Right lobe of liver (tissue), 6 donors: Measurements from ENCODE around the gene ITGA5. TPM values are rescaled to one million over a fixed set of nuclear protein-coding genes. Genes with fewer than 3 reads are reported as not detected.

Experiments used
- ATAC-seq, 4 donors: fragments of 200-7000 bp; cut with Tn5 transposase; one replicate each; pipeline ENCODE4 v1.9.1; 2020; ENCODE audit warnings: mild to moderate bottlenecking in 4 of 4, moderate library complexity in 4 of 4
- DNase-seq, 3 donors: peaks; one replicate each; pipeline ENCODE4 v3.0.0-alpha.2; 2020
- H3K27ac ChIP-seq, 3 donors: fragments of 200-600 bp; one replicate each; pipeline ENCODE4 v1.8.0; 2022
- H3K27me3 ChIP-seq, 2 donors: fragments of 200-600 bp; one replicate each; pipeline ENCODE4 v1.8.0; 2022
- H3K36me3 ChIP-seq, 4 donors: fragments of 200-600 bp; sonication (generic) in 1 of 4; one replicate each; pipeline versions ENCODE4 v1.5.1 to v1.8.0; 2017 to 2022; ENCODE audit warnings: control low read depth in 1 of 4
- H3K4me1 ChIP-seq, 4 donors: fragments of 200-600 bp; sonication (generic) in 1 of 4; one replicate each; pipeline versions ENCODE4 v1.5.1 to v1.8.0; 2017 to 2022; ENCODE audit warnings: control low read depth in 1 of 4
- H3K4me3 ChIP-seq, 3 donors: fragments of 200-600 bp; one replicate each; pipeline ENCODE4 v1.8.0; 2022
- H3K9me3 ChIP-seq, 4 donors: fragments of 200-600 bp; sonication (generic) in 1 of 4; one replicate each; pipeline versions ENCODE4 v1.5.1 to v1.8.0; 2017 to 2022; ENCODE audit warnings: control low read depth in 1 of 4
- POLR2A ChIP-seq: fragments of 450-650 bp; IDR thresholded peaks from one replicate; pipeline ENCODE4 v1.6.1; 2017; ENCODE audit warnings: antibody characterized with exemption, mild to moderate bottlenecking
- WGBS: methylation state at CpG from one replicate; pipeline ENCODE4 v1.1.6; 2018; ENCODE audit warnings: low coverage, low lambda C conversion rate; ENCODE audit not compliant: insufficient coverage; ENCODE audit errors: missing lambda C conversion rate; 5-methylcytosine and 5-hydroxymethylcytosine counted together
- intact Hi-C, 2 donors: fragments of 100-400 bp; cut with DNase I; formaldehyde crosslinking; loops; one replicate each; pipeline versions ENCODE4 v1.11.2 to v1.14.1; 2022
- total RNA-seq, 6 experiments: library from RNA; depleted of rRNA in 2 of 6; stranded (reverse); fragments of >200 nt in 2 of 6; fragmentation: NEBNext Ultra II Directional in 3 of 6; extraction: Animal tissue kit (Norgen Biotek cat#: 25700) in 3 of 6; gene quantifications; one replicate each; pipeline versions ENCODE4 v1.1.0 to v1.2.4, GENCODE V29; 2016 to 2023
- TF ChIP-seq, protein P1 (sequence below), 4 donors: fragments of 200-600 bp in 3 of 4; fragments of 450-650 bp in 1 of 4; IDR thresholded peaks; one replicate each; pipeline versions ENCODE4 v1.5.1 to v1.8.0; 2016 to 2022; ENCODE audit warnings: antibody characterized with exemption in 4 of 4, mild to moderate bottlenecking in 2 of 4
- donor health status: DM: no; HTN: yes; CAD: no.
- donor health status: DM: no; HTN: no; CAD: no.
- donor health status: DM: no; HTN: no; CAD: no.
- donor health status: DM: no; HTN: yes; CAD: no.
- donor health status: DM: no; HTN: yes; CAD: no.

Gene ITGA5
- total RNA-seq, 6 experiments from 2014 or later = 31.2 to 75.6 (median 35.5) TPM

DNA sequence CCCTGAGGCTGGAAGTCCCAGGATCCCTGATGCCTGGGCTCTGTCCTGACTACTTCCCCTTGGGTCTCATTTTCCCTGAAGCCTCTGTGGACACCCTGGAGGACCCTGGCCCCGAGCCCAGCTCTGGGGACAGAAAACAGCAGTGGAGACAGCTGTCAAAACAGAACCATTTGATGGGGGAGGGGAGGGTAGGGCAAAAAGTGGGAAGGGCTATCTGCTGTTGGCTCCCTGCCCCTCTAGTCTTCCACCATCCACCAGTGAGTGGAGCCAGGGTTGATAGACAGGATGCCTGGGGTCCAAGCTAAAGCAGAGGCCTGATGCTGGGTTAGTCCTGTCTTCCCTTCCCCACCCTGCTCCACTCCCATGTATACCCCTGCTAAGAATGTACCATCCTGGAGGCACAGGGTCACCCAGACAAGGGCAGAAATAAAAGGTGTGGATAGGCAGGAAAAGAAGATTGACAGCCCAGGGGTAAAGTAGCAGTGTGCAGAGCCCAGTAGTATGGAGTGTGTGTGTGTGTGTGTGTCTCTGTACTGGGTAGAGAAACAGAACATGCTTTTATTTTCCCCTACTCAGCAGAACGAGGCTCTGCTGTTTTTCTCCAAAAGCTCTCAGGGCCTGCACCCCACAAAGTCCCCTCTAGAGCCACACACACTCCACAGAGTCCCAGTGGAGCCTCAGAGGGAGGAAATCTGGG is 44.4 kb downstream of the ITGA5 start:
- TF ChIP-seq, protein P1, sequence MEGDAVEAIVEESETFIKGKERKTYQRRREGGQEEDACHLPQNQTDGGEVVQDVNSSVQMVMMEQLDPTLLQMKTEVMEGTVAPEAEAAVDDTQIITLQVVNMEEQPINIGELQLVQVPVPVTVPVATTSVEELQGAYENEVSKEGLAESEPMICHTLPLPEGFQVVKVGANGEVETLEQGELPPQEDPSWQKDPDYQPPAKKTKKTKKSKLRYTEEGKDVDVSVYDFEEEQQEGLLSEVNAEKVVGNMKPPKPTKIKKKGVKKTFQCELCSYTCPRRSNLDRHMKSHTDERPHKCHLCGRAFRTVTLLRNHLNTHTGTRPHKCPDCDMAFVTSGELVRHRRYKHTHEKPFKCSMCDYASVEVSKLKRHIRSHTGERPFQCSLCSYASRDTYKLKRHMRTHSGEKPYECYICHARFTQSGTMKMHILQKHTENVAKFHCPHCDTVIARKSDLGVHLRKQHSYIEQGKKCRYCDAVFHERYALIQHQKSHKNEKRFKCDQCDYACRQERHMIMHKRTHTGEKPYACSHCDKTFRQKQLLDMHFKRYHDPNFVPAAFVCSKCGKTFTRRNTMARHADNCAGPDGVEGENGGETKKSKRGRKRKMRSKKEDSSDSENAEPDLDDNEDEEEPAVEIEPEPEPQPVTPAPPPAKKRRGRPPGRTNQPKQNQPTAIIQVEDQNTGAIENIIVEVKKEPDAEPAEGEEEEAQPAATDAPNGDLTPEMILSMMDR (IDR thresholded peaks at IDR 0.05) = no peak
- no peak for TF ChIP-seq POLR2A
- ATAC-seq (no peak), DNase-seq (no peak)
- no peaks in the 10 kb centered on the region for H3K9me3 ChIP-seq
- peaks cover 0 to 10% (median 2%) of the 10 kb centered on the region in 4 donors for H3K4me1 ChIP-seq
- H3K36me3 ChIP-seq = no peaks in the 10 kb centered on the region
- H3K27ac ChIP-seq = no peak overlapping the region
- H3K27me3 ChIP-seq = no peaks in the 10 kb centered on the region
- intact Hi-C loops = no loop called here
- 40% methylated on average over 1 of the region's 2 CpGs for WGBS
- no peak overlapping the region for H3K4me3 ChIP-seq

DNA sequence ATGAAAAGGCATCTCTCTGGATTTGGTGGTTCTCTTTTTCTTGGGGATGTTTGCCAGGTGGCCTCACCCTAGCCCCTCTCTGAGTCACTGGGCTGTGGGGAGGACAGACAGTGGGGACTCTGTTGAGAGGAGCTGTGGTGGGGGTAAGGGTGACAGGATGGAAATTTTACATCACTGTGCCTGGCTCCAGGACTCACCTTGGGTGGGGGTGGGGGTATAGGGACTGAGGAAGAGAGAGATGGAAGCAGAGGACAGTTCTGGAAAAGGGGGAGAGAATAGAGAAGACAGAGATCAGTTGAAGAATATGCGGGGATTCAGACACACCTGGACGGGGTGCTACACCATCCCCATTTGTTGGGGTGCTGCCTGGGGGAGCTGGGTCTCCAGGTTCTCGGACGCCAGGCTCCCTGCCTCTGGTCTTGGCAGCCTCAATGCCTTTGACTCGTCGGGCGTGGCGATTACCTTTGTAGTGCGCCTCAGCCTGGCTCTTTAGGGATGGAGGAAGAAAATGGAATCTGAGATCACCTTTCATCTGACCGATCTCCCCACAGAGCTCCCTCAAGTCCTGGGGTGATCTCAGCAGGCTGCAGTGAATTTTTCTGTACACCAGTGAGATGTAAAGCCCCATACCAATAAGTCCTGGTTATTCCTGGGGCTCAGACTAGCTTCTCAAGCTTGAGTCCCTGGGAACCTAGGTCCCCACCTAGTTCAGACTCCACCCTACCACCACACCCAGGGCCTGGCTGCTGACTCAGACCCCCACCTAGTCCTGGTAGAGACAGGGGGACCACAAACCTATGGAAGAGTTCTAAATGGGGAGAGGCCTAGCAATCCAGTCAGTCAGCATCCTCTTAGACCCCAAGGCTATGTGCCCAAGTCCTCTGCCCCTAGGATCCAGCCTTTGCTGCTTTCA is 45.2 kb downstream of the ITGA5 start:
- no peak for TF ChIP-seq POLR2A
- TF ChIP-seq, protein P1 (IDR thresholded peaks at IDR 0.05) = no peak
- no peaks in the 10 kb centered on the region for H3K27me3 ChIP-seq
- WGBS = 94% methylated on average over 3 of the region's 10 CpGs
- H3K4me3 ChIP-seq = no peak overlapping the region
- intact Hi-C loops = no loop called here
- H3K27ac ChIP-seq = no peak overlapping the region
- H3K4me1 ChIP-seq = peaks cover 0 to 5% (median 0%) of the 10 kb centered on the region in 4 donors
- no peaks in the 10 kb centered on the region for H3K36me3 ChIP-seq
- ATAC-seq = no peak
- no peaks in the 10 kb centered on the region for H3K9me3 ChIP-seq
- DNase-seq = no peak

DNA sequence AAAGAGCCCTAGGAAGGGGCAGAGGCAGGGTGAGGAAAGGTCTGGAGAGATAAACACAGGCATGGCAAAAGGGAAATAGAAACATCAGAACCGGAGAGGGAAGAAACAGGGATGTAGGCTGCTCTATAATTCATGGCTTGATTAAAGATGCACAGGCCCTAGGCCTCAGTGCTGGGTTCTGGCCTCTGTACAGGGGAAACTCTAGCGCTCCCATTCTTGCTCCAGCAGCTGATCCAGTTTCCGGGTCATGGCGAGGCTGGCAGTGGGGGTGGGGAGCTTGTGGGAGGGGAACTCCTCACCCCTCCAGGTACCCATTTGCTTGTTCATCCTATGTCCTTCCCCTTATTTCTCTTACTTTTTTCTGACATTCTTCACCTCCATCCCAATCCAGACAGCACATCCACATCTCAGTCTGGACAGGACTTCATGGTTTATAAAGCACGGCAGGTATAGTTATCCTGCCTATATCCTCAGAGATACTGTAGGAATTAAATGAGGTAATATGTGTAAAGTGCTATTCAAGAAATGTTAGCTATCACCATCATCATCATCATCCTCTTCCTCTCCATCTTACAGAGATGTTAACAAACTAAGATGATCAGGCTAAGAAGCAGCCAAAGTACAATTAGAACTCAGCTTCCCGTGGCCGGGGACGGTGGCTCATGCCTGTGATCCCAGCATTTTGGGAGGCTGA is 46.8 kb downstream of the ITGA5 start:
- DNase-seq = no peak
- H3K27ac ChIP-seq = no peak overlapping the region

More for the DNA sequence above, 46.8 kb downstream of the ITGA5 start:
- WGBS = 54% methylated on average over 6 of the region's 8 CpGs
- H3K4me3 ChIP-seq = no peak overlapping the region
- peaks cover 0 to 12% (median 0%) of the 10 kb centered on the region in 4 donors for H3K4me1 ChIP-seq
- ATAC-seq = peak in 2 of 4 donors; percentile 7 to 22
- H3K9me3 ChIP-seq = no peaks in the 10 kb centered on the region
- no peak for TF ChIP-seq POLR2A
- TF ChIP-seq, protein P1 (IDR thresholded peaks at IDR 0.05) = no peak
- H3K27me3 ChIP-seq = no peaks in the 10 kb centered on the region
- H3K36me3 ChIP-seq = no peaks in the 10 kb centered on the region
- intact Hi-C loops = no loop called here
